MCF 10A (cell line): Measurements from ENCODE around the gene CSNK2A1. TPM values are rescaled to one million over a fixed set of nuclear protein-coding genes. Genes with fewer than 3 reads are reported as not detected.
A peak's percentile ranks its signal among the peaks of the same experiment; 100 is the strongest.

Experiments
- BruUV-seq: library from RNA; stranded (reverse); fragments of 400-500 nt; replicated peaks from 2 replicates; lab custom pipeline; 2021; lab: Mats Ljungman, UMichigan
- CTCF ChIA-PET: fragments of 300-600 bp; sonication (Branson Sonifier 250); formaldehyde crosslinking; extraction: SDS; loops from one replicate; lab custom pipeline; 2021; ENCODE audit warnings: antibody characterized with exemption, inconsistent platforms; lab: Yijun Ruan, JAX
- POLR2A ChIA-PET: fragments of 300-600, 350-650 bp; sonication (Branson Sonifier 250); formaldehyde crosslinking; extraction: SDS; loops from one replicate; lab custom pipeline; 2020; ENCODE audit warnings: antibody characterized with exemption, inconsistent platforms; lab: Yijun Ruan, JAX
- DNase-seq: peaks from one replicate; pipeline ENCODE4 v3.0.0-alpha.2; 2018; ENCODE audit not compliant: unreplicated experiment
- H3K27ac Mint-ChIP-seq: one replicate; pipeline ENCODE4 v1.8.0; 2022; ENCODE audit warnings: mild to moderate bottlenecking, low read depth, mixed read lengths; ENCODE audit not compliant: unreplicated experiment
- H3K27me3 Mint-ChIP-seq: one replicate; pipeline ENCODE4 v1.8.0; 2022; ENCODE audit warnings: mixed read lengths; ENCODE audit not compliant: insufficient read depth, unreplicated experiment
- H3K36me3 Mint-ChIP-seq: one replicate; pipeline ENCODE4 v1.8.0; 2022; ENCODE audit warnings: mild to moderate bottlenecking, moderate library complexity, mixed read lengths; ENCODE audit not compliant: insufficient read depth, unreplicated experiment
- H3K4me1 Mint-ChIP-seq: one replicate; pipeline ENCODE4 v1.8.0; 2022; ENCODE audit warnings: mixed read lengths; ENCODE audit not compliant: insufficient read depth, unreplicated experiment
- H3K4me3 Mint-ChIP-seq: one replicate; pipeline ENCODE4 v1.8.0; 2022; ENCODE audit warnings: mild to moderate bottlenecking, moderate library complexity, mixed read lengths; ENCODE audit not compliant: unreplicated experiment
- H3K9me3 Mint-ChIP-seq: one replicate; pipeline ENCODE4 v1.8.0; 2022; ENCODE audit warnings: mixed read lengths; ENCODE audit not compliant: unreplicated experiment
- CTCF ChIP-seq: fragments of 200-600 bp; IDR thresholded peaks from one replicate; pipeline ENCODE4 v1.8.0; 2022; ENCODE audit warnings: antibody characterized with exemption, mild to moderate bottlenecking; ENCODE audit not compliant: unreplicated experiment
- intact Hi-C: fragments of 100-400 bp; cut with micrococcal nuclease; formaldehyde crosslinking; loops from 2 replicates; pipeline ENCODE4 v1.14.1; 2022
- total RNA-seq: library from RNA; stranded (reverse); gene quantifications from 2 replicates; pipeline ENCODE4 v1.2.3, GENCODE V29; 2022

Gene CSNK2A1
- total RNA-seq, 1 experiment from 2014 or later = 271 TPM

- Mint-ChIP-seq H3K4me1 (peaks cover 11% of the 10 kb centered on the region), H3K9me3 (no peaks in the 10 kb centered on the region), H3K4me3 (no peak overlapping the region), H3K36me3 (peaks cover 70% of the 10 kb centered on the region), H3K27ac (peak overlapping the region; percentile 47), H3K27me3 (no peaks in the 10 kb centered on the region)
- ChIA-PET POLR2A (interaction anchor here (0.6 to 8.3 kb wide), 17 partner anchors 9 to 293 kb away, joined by 3 to 44 read pairs (median 4); partner anchors contain the start of gene TBC1D20), CTCF (interaction anchor here (0.5 to 2.9 kb wide), 10 partner anchors 8 to 178 kb away, joined by 3 to 10 read pairs (median 4); no protein-coding TSS in a partner anchor)
- BruUV-seq = no TSS peak
- intact Hi-C loops = no loop called here
- TF ChIP-seq CTCF = no peak
- peak; percentile 36 for DNase-seq
These were observed 97.9 kb downstream of the CSNK2A1 start for GRCh38 chr20:445514-446336.

DNA sequence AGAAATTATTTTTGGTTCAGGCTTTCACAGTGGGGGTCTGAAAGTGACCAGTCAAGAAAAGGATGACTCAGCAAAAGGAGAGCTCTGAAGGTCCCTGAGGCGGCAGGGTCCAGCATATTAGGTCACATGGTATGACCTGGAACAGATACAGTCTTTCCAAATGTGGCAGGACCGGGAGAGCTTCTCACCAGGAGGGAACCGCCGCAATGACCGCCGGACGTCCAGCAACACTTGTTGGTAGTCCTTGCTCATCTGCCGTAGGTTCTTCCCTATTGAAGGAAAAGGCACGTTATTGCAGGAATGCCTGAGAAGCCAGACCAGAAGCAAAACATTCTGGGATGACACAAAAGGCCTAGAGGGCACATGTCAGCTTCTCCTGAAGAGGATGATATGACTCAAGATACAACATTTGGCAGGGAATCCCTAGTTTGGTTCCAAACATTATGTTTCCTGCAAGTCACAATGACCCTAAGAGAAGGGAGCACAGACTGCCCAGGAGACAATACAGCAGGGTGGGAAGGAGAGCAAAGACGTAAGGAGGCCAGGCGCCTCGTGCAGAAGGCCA, 98.6 kb downstream of the CSNK2A1 start:
- intact Hi-C loops = no loop called here
- H3K27me3 Mint-ChIP-seq = no peaks in the 10 kb centered on the region
- peaks cover 77% of the 10 kb centered on the region for H3K36me3 Mint-ChIP-seq
- ChIA-PET CTCF (interaction anchor here (0.6 to 2.9 kb wide), 9 partner anchors 8 to 294 kb away, joined by 3 to 10 read pairs (median 5); no protein-coding TSS in a partner anchor), POLR2A (interaction anchor here (0.6 to 8.3 kb wide), 16 partner anchors 10 to 284 kb away, joined by 3 to 44 read pairs (median 4); partner anchors contain the start of gene TBC1D20)
- no peaks in the 10 kb centered on the region for H3K9me3 Mint-ChIP-seq
- no TSS peak for BruUV-seq
- peak; percentile 86 for DNase-seq
- H3K4me3 Mint-ChIP-seq = no peak overlapping the region
- no peak for TF ChIP-seq CTCF
- peaks cover 11% of the 10 kb centered on the region for H3K4me1 Mint-ChIP-seq
- H3K27ac Mint-ChIP-seq = peak overlapping the region; percentile 47

GRCh38 chr20:444117-444516, 99.5 kb downstream of the CSNK2A1 start:
- TSS peak; percentile 6 for BruUV-seq
- Mint-ChIP-seq H3K4me1 (peaks cover 11% of the 10 kb centered on the region), H3K4me3 (no peak overlapping the region), H3K27me3 (no peaks in the 10 kb centered on the region), H3K9me3 (no peaks in the 10 kb centered on the region), H3K36me3 (peaks cover 86% of the 10 kb centered on the region), H3K27ac (no peak overlapping the region)
- intact Hi-C loops = no loop called here
- ChIA-PET CTCF (interaction anchor here (0.7 to 2.7 kb wide), 5 partner anchors 9 to 295 kb away, joined by 3 to 15 read pairs (median 6); no protein-coding TSS in a partner anchor), POLR2A (interaction anchor here (2.2 to 8.3 kb wide), 2 partner anchors 17 to 61 kb away, joined by 7 to 44 read pairs; partner anchors contain the start of gene TBC1D20)
- DNase-seq = no peak
- TF ChIP-seq CTCF = no peak
